SJSA1 (cell line): ENCODE results near the gene SLC9A8. TPM values are rescaled to one million over a fixed set of nuclear protein-coding genes. Genes with fewer than 3 reads are reported as not detected.
"Not testable (repeated sequence)": the region's sequence is repeated elsewhere in the genome, so short reads cannot be mapped to it uniquely, and the experiment has no call there.

Experiments used
- DNase-seq, 2 experiments: peaks; one replicate each; pipeline ENCODE4 v3.0.0-alpha.2; 2015 to 2020; ENCODE audit warnings: low spot score in 2 of 2, low read depth in 1 of 2
- H3K27ac ChIP-seq: fragments of 250-450 bp; sonication (Bioruptor Pico); 2 replicates; pipeline ENCODE4 v1.5.1; 2020; ENCODE audit warnings: mild to moderate bottlenecking, moderate library complexity
- H3K27me3 ChIP-seq: fragments of 250-450 bp; sonication (Bioruptor Pico); replicated peaks from 2 replicates; pipeline ENCODE4 v1.5.1; 2020; ENCODE audit warnings: mild to moderate bottlenecking, moderate library complexity
- H3K36me3 ChIP-seq: fragments of 250-450 bp; sonication (Bioruptor Pico); 2 replicates; pipeline ENCODE4 v1.5.1; 2020; ENCODE audit warnings: mild to moderate bottlenecking
- H3K4me1 ChIP-seq: fragments of 250-450 bp; sonication (Bioruptor Pico); replicated peaks from 2 replicates; pipeline ENCODE4 v1.6.1; 2021; ENCODE audit warnings: mild to moderate bottlenecking
- H3K4me3 ChIP-seq: fragments of 250-450 bp; sonication (Bioruptor Pico); 2 replicates; pipeline ENCODE4 v1.5.1; 2020; ENCODE audit warnings: mild to moderate bottlenecking
- H3K9me3 ChIP-seq: fragments of 250-450 bp; sonication (Bioruptor Pico); replicated peaks from 2 replicates; pipeline ENCODE4 v1.5.1; 2020; ENCODE audit warnings: mild to moderate bottlenecking
- total RNA-seq: library from RNA; depleted of rRNA; stranded (reverse); fragments of >200 nt; shearing (Covaris generic); gene quantifications from 2 replicates; pipeline ENCODE4 v1.2.3, GENCODE V29; 2014

Gene SLC9A8
- total RNA-seq, 1 experiment from 2014 or later, result 5.5 TPM

- H3K27ac ChIP-seq, result not testable (repeated sequence)
These were observed 29.3 kb upstream of the SLC9A8 start for GRCh38 chr20:49783021-49783995.

GRCh38 chr20:49784291-49784690, 28.3 kb upstream of the SLC9A8 start:
- no peaks in the 10 kb centered on the region for H3K27me3 ChIP-seq
- no peaks in the 10 kb centered on the region for H3K9me3 ChIP-seq
- H3K4me3 ChIP-seq, result no peak overlapping the region
- no peaks in the 10 kb centered on the region for H3K36me3 ChIP-seq
- no peaks in the 10 kb centered on the region for H3K4me1 ChIP-seq
- DNase-seq, result no peak
- no peak overlapping the region for H3K27ac ChIP-seq

More at GRCh38 chr20:49783021-49783995, 29.3 kb upstream of the SLC9A8 start:
- H3K4me1 ChIP-seq, H3K4me3 ChIP-seq, H3K27me3 ChIP-seq, DNase-seq, H3K36me3 ChIP-seq, H3K9me3 ChIP-seq: not testable (repeated sequence)

- no peak overlapping the region for H3K4me3 ChIP-seq
- H3K36me3 ChIP-seq, result no peaks in the 10 kb centered on the region
These were observed 27.3 kb upstream of the SLC9A8 start for GRCh38 chr20:49785149-49785851.

GRCh38 chr20:49785852-49786175, 26.8 kb upstream of the SLC9A8 start:
- H3K27me3 ChIP-seq, result no peaks in the 10 kb centered on the region

More at GRCh38 chr20:49785149-49785851, 27.3 kb upstream of the SLC9A8 start:
- H3K4me1 ChIP-seq, result no peaks in the 10 kb centered on the region
- H3K27me3 ChIP-seq, result no peaks in the 10 kb centered on the region
- no peaks in the 10 kb centered on the region for H3K9me3 ChIP-seq
- H3K27ac ChIP-seq, result no peak overlapping the region
- no peak for DNase-seq

GRCh38 chr20:49786196-49786595, 26.4 kb upstream of the SLC9A8 start:
- no peaks in the 10 kb centered on the region for H3K36me3 ChIP-seq
- no peaks in the 10 kb centered on the region for H3K4me1 ChIP-seq
- no peak overlapping the region for H3K27ac ChIP-seq
- no peaks in the 10 kb centered on the region for H3K27me3 ChIP-seq
- no peak overlapping the region for H3K4me3 ChIP-seq
- H3K9me3 ChIP-seq, result no peaks in the 10 kb centered on the region
- DNase-seq, result no peak

More at GRCh38 chr20:49785852-49786175, 26.8 kb upstream of the SLC9A8 start:
- Histone ChIP-seq H3K4me1 (no peaks in the 10 kb centered on the region), H3K36me3 (no peaks in the 10 kb centered on the region), H3K4me3 (no peak overlapping the region), H3K27ac (no peak overlapping the region), H3K9me3 (no peaks in the 10 kb centered on the region)
- no peak for DNase-seq

GRCh38 chr20:49786668-49787370, 25.8 kb upstream of the SLC9A8 start:
- no peaks in the 10 kb centered on the region for H3K36me3 ChIP-seq
- no peak overlapping the region for H3K4me3 ChIP-seq
- H3K27ac ChIP-seq, result no peak overlapping the region
- H3K9me3 ChIP-seq, result no peaks in the 10 kb centered on the region
- no peak for DNase-seq
- H3K27me3 ChIP-seq, result no peaks in the 10 kb centered on the region
- H3K4me1 ChIP-seq, result no peaks in the 10 kb centered on the region

DNA sequence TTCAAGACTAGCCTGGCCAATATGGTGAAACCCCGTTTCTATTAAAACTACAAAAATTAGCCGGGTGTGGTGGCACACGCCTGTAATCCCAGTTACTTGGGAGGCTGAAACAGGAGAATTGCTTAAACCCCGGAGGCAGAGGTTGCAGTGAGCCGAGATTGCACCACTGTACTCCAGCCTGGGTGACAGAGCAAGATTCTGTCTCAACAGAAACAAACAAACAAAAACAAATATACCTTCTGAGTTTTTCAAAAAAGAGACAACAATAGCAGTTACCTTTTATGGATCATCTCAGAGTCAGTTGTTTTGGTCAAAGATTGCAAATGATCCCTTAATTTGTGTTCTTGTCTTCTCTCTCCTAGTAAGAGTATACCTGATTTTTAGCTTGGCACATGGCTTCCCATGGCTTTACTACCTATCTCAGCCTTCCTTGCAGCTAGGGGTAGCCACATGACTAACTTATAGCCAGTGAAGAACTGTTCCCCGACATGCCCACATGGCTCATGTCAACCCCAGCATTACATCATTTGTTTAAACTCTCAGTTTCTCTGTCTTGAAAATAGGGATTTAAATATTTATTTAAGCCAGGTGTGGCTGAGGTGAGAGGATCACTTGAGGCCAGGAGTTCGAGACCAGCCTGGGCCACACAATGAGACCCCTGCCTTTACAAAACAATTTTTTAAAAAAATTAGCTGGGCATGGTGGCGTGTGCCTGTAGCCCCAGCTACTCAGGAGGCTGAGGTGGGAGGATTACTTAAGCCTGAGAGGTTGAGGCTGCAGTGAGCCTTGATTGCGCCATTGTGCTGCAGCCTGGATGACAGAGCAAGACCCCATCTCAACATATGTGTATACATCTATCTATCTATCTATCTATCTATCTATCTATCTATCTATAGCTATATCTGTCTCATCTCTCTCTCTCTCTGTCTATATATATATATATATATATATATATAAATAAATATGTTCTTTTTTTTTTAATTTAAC, 25.0 kb upstream of the SLC9A8 start:
- Histone ChIP-seq H3K4me3 (no peak overlapping the region), H3K27ac (no peak overlapping the region), H3K4me1 (no peaks in the 10 kb centered on the region), H3K27me3 (no peaks in the 10 kb centered on the region), H3K36me3 (no peaks in the 10 kb centered on the region), H3K9me3 (no peaks in the 10 kb centered on the region)
- no peak for DNase-seq

DNA sequence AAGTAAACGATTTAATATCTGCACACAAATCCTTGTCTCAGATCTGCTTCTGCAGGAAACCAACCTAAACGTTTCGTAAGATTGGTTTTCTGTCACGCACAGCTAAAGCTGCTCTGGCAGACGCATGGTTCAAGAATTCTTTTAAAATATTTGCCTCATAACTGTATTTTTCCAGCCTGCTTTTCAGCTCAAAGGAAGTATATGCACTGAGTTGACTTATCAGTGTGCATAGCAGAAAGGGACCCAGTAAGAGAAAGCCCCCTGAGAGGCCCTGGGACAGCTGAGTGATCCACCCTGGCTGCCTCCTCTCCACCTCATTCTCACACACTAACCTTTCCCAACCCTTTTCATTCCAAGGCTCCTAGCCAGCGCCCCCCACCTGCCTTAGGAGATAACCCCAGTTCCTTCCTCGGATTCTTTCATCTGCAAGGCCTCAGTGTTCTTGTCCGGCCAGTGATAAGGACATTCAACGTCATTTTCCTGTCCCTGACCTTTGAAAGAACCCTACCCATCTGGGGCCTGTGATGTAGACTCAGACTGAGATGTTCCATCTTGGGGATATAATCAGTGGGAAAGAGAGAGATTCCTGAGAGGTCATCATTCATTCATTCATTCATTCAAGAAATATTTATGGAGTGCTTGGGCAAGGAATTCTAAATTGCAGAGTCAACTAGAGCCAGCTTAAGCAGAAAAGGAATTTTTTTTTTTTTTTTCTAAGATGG, 22.4 kb upstream of the SLC9A8 start:
- H3K27me3 ChIP-seq, result no peaks in the 10 kb centered on the region
- no peaks in the 10 kb centered on the region for H3K4me1 ChIP-seq
- H3K4me3 ChIP-seq, result no peak overlapping the region
- no peaks in the 10 kb centered on the region for H3K36me3 ChIP-seq
- H3K9me3 ChIP-seq, result no peaks in the 10 kb centered on the region
- no peak overlapping the region for H3K27ac ChIP-seq
- DNase-seq, result no peak

- H3K36me3 ChIP-seq, result no peaks in the 10 kb centered on the region
- H3K4me1 ChIP-seq, result no peaks in the 10 kb centered on the region
- no peak overlapping the region for H3K4me3 ChIP-seq
- H3K27ac ChIP-seq, result no peak overlapping the region
- H3K27me3 ChIP-seq, result no peaks in the 10 kb centered on the region
- no peak for DNase-seq
- no peaks in the 10 kb centered on the region for H3K9me3 ChIP-seq
These were observed 21.5 kb upstream of the SLC9A8 start for GRCh38 chr20:49791165-49791564.

- H3K4me1 ChIP-seq, result no peaks in the 10 kb centered on the region
- no peaks in the 10 kb centered on the region for H3K36me3 ChIP-seq
- H3K9me3 ChIP-seq, result no peaks in the 10 kb centered on the region
- no peaks in the 10 kb centered on the region for H3K27me3 ChIP-seq
- H3K27ac ChIP-seq, result no peak overlapping the region
- DNase-seq, result no peak
- no peak overlapping the region for H3K4me3 ChIP-seq
These were observed 20.6 kb upstream of the SLC9A8 start for GRCh38 chr20:49792006-49792405.

GRCh38 chr20:49792611-49793010, 20.0 kb upstream of the SLC9A8 start:
- no peaks in the 10 kb centered on the region for H3K9me3 ChIP-seq
- H3K27ac ChIP-seq, result no peak overlapping the region
- DNase-seq, result no peak
- H3K4me3 ChIP-seq, result no peak overlapping the region
- H3K4me1 ChIP-seq, result no peaks in the 10 kb centered on the region
- H3K36me3 ChIP-seq, result no peaks in the 10 kb centered on the region
- no peaks in the 10 kb centered on the region for H3K27me3 ChIP-seq

DNA sequence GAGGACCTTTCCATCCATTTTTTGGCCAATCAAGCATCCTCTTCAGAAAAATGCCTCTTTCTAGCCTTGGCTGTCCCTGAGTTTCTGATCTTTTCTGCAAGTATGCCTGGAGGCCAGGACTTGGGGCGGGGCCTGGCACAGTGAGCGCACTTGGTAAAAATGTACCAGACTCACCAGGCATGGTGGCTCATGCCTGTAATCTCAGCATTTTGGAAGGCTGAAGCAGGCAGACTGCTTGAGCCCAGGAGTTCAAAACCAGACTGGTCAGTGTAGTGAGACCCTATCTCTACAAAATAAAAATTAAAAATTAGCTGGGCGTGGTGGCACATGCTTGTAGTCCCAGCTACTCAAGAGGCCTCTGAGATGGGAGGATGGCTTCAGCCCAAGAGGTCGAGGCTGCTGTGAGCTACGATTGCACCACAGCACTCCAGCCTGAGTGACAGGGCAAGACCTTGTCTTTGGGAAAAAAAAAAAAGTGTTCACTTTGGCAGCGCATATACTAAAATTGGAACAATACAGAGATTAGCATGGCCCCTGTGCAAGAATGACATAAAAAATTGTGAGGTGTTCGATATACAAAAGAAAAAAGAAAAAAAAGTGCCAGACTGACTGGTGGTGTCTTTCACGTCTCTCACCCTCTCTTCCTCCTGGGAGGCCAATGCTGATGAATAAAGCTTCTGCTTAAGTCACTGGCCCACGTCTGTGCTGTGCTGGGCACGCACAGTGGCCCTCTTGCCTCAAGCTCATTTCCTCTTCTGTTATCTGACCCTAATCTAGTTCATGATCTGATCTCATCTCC, 18.1 kb upstream of the SLC9A8 start:
- no peak overlapping the region for H3K4me3 ChIP-seq
- H3K27ac ChIP-seq, result no peak overlapping the region
- DNase-seq, result no peak
- H3K4me1 ChIP-seq, result no peaks in the 10 kb centered on the region
- H3K27me3 ChIP-seq, result no peaks in the 10 kb centered on the region
- no peaks in the 10 kb centered on the region for H3K36me3 ChIP-seq
- no peaks in the 10 kb centered on the region for H3K9me3 ChIP-seq
